ENCODE measurements around the gene MYL11. TPM values are rescaled to one million over a fixed set of nuclear protein-coding genes. Genes with fewer than 3 reads are reported as not detected.
"Not testable (repeated sequence)": the region's sequence is repeated elsewhere in the genome, so short reads cannot be mapped to it uniquely, and the experiment has no call there.

The MYL11 gene
- total RNA-seq, 4 donors from 2014 or later = not detected

- no peaks in the 10 kb centered on the region for H3K27me3 ChIP-seq
- peak; percentile 77 to 91 (median 86) for DNase-seq
- H3K27ac ChIP-seq = peak within 1 kb of the TSS; percentile 64 to 81 (median 73)
- H3K36me3 ChIP-seq = peaks cover 0 to 15% (median 0%) of the 10 kb centered on the region in 3 donors
- peak within 1 kb of the TSS; percentile 65 to 89 (median 74) for H3K4me3 ChIP-seq
- H3K4me1 ChIP-seq = peaks cover 2 to 33% (median 9%) of the 10 kb centered on the region in 4 donors
- peak in 5 of 6 experiments; percentile 18 to 76 (median 64) for TF ChIP-seq CTCF (IDR thresholded peaks at IDR 0.05)
- TF ChIP-seq POLR2A (IDR thresholded peaks at IDR 0.05) = peak; percentile 28 to 44
- no peaks in the 10 kb centered on the region for H3K9me3 ChIP-seq
Measured at GRCh38 chr16:30395155-30395991, 20.8 kb downstream of the MYL11 start, which contains the start of gene ZNF48. ZNF48 (plus strand) TSS chr16:30395420; CDS start chr16:30395795, 375 bp downstream.

GRCh38 chr16:30395992-30396585 lies 21.5 kb downstream of the MYL11 start:
- Histone ChIP-seq H3K4me3 (peak overlapping the region; percentile 65 to 89 (median 74)), H3K9me3 (no peaks in the 10 kb centered on the region), H3K27ac (peak overlapping the region; percentile 18 to 81 (median 73)), H3K4me1 (peaks cover 2 to 38% (median 11%) of the 10 kb centered on the region in 4 donors), H3K36me3 (peaks cover 0 to 15% (median 0%) of the 10 kb centered on the region in 3 donors), H3K27me3 (no peaks in the 10 kb centered on the region)
- DNase-seq = no peak
- TF ChIP-seq CTCF (IDR thresholded peaks at IDR 0.05) (no peak), POLR2A (IDR thresholded peaks at IDR 0.05) (no peak)

- DNase-seq, H3K9me3 ChIP-seq, H3K27ac ChIP-seq, H3K27me3 ChIP-seq, H3K4me3 ChIP-seq: not testable (repeated sequence)
- H3K36me3 ChIP-seq = peaks cover 0 to 15% (median 0%) of the 10 kb centered on the region in 3 donors
- H3K4me1 ChIP-seq = peaks cover 2 to 40% (median 12%) of the 10 kb centered on the region in 4 donors
Measured at GRCh38 chr16:30396627-30397026, 22.0 kb downstream of the MYL11 start.

GRCh38 chr16:30397056-30397455 lies 22.5 kb downstream of the MYL11 start:
- DNase-seq = no peak
- H3K4me1 ChIP-seq = peaks cover 2 to 41% (median 12%) of the 10 kb centered on the region in 4 donors

GRCh38 chr16:30397776-30398660 lies 23.4 kb downstream of the MYL11 start:
- Histone ChIP-seq H3K27me3 (no peaks in the 10 kb centered on the region), H3K4me3 (no peak overlapping the region), H3K4me1 (peaks cover 2 to 44% (median 12%) of the 10 kb centered on the region in 4 donors), H3K27ac (no peak overlapping the region), H3K9me3 (no peaks in the 10 kb centered on the region), H3K36me3 (peaks cover 0 to 15% (median 0%) of the 10 kb centered on the region in 3 donors)
- TF ChIP-seq CTCF (IDR thresholded peaks at IDR 0.05) (no peak), POLR2A (IDR thresholded peaks at IDR 0.05) (no peak)
- DNase-seq = no peak

More at GRCh38 chr16:30397056-30397455, 22.5 kb downstream of the MYL11 start:
- H3K9me3 ChIP-seq = no peaks in the 10 kb centered on the region
- no peak for TF ChIP-seq CTCF (IDR thresholded peaks at IDR 0.05)
- TF ChIP-seq POLR2A (IDR thresholded peaks at IDR 0.05) = no peak
- peaks cover 0 to 15% (median 0%) of the 10 kb centered on the region in 3 donors for H3K36me3 ChIP-seq
- no peaks in the 10 kb centered on the region for H3K27me3 ChIP-seq
- no peak overlapping the region for H3K4me3 ChIP-seq
- H3K27ac ChIP-seq = no peak overlapping the region

All from Peyer's patch (tissue), 4 donors.